HG03575 (cell line): ENCODE results near the gene NABP2.

Source experiments
- ATAC-seq: cut with Tn5 transposase; IDR thresholded peaks from one replicate; pipeline ENCODE4 v1.9.1; 2021; ENCODE audit not compliant: unreplicated experiment, insufficient number of reproducible peaks, low FRiP score; ENCODE audit errors: extremely low read depth

Gene NABP2

GRCh38 chr12:56236985-56237384 is 12.8 kb downstream of the NABP2 start:
- no peak for ATAC-seq

- ATAC-seq = no peak
Observed at GRCh38 chr12:56237552-56237951, 13.4 kb downstream of the NABP2 start.

DNA sequence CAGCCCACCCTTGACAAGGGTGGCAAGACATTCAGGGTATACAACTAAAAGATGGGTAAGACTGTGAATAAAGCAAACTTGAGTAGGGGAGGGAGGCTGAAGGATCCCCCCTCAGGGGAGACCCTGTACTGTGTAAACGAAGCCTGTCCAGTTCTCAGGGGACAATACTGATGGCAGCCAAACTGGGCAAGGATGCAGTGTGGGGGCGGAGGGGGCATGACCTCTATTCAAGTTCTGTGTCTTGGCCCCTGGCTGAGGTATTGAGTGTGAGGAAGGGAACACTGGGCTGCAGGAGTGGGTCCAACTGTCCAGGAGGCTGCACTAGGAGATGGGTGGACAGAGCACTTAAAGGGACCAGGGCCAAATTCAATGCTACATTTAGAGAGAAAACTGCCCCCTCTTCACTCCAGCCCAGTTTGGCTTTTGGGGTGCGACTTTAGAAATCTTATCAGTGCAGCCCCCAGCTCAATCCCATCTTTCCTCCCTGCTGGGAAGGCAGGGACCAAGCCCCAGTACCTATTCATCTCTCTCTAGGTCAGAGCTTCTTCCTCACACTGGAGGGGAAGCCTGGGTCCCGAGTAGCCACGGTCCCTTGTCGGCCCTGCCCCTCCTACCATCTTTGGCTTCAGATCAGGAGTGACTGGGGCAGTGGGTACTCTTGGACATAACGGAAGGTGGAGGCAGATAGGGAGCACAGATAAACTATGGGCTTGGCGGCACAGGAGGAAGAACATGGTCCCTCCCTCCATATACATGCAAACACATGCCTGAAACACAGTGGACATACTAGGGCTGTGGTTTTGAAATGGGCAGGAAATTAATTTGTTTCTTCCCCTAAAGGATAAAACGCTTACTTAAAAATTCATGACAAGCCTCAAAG is 17.5 kb downstream of the NABP2 start:
- no peak for ATAC-seq

DNA sequence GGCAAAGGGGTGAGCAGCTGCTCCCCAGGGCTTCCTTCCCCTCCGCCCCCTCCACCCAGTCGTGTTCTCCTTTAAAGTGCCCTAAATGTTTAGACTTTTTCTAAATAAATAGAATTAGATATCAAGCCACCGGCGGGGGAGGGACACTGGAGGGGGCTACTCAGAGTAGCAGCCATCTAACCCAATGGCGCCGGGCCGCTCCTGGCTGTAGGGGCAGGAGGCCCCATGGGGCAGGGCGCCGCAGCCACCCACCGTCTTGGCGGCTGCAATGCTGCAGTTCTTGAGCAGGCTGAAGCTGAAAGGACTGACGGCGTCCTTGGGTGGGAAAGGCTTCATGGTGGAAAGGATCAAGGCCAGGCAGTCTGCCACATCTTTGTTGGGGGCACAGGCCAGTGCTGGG is 18.8 kb downstream of the NABP2 start:
- no peak for ATAC-seq

GRCh38 chr12:56243731-56244181 is 19.6 kb downstream of the NABP2 start:
- ATAC-seq = no peak

DNA sequence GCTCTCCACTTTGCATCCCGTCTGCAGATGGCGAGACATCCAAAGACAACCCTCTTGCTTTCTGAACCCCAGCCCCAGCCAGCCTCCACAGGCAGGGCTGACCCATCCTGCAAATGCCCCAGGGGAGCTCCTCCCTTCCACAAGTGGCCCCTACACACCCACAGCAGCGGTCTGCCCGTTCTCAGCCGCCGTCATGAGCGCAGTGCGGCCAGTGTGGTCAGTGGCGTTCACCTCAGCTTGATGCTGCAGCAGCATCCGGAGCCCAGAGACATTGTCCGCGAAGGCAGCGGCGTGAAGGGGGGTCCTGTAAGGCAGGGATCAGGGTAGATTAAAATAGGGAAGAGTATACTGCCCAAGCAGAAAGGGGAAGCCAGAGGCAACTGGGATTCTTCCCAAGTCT is 20.4 kb downstream of the NABP2 start:
- no peak for ATAC-seq

DNA sequence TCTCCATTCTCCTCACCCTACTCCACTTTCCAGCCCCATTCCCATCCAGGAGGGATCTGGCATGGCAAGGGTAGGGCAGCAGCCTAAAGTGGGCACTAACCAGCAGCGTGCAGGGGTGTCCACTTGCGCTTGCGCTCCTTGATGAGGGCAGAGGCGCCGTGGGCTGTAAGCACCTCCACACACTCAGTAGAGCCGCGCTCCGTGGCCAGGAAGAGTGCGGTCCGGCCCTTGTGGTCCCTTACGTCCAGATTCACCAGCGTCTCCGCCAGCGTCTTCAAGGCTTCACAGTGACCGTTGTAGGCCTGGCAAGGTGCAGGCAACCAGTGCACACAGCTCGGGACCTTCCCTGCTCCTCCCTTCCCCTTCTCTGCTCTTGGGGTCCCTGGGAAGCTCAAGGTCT is 23.8 kb downstream of the NABP2 start:
- ATAC-seq = no peak

DNA sequence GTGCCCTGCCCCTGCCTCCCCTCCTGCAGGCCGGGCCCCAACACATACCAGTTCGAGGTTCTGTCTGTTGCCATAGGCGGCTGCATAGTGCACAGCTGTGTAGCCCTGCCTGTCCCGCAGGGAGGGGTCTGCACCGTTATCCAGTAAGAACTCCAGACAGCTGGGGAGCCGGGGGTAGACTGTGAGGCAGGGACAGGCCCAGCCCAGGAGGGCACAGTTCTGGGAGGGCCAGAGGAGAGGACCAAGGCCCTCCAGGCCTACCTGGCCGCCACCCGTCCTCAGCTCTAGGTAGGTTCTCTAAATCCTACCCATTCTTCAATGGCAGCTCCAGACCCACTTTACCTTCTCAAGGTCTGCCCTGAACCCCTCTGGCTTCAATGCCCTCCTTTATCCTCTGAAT is 24.6 kb downstream of the NABP2 start:
- no peak for ATAC-seq

GRCh38 chr12:56252649-56253048 is 28.5 kb downstream of the NABP2 start:
- ATAC-seq = no peak

- no peak for ATAC-seq
Observed at GRCh38 chr12:56253091-56253490, 28.9 kb downstream of the NABP2 start.

DNA sequence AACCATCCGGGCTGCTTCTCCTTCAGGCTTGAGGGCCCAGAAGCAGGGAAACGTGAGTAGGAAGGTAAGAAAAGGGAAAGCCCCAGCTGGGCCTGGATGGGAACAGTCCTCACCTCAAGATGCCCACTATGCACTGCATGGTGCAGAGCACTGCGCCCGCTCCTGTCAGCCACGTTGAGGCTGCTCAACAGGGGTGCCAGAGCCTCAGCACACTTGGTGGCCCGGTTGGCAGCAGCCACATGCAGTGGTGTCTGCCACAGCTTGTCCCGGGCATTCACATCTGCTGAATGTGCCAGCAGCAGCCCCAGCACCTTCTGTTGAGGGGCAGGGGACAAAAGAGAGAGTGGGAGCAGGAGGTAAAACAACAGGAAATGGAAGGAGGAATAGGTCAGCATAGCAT is 31.5 kb downstream of the NABP2 start:
- ATAC-seq = no peak

DNA sequence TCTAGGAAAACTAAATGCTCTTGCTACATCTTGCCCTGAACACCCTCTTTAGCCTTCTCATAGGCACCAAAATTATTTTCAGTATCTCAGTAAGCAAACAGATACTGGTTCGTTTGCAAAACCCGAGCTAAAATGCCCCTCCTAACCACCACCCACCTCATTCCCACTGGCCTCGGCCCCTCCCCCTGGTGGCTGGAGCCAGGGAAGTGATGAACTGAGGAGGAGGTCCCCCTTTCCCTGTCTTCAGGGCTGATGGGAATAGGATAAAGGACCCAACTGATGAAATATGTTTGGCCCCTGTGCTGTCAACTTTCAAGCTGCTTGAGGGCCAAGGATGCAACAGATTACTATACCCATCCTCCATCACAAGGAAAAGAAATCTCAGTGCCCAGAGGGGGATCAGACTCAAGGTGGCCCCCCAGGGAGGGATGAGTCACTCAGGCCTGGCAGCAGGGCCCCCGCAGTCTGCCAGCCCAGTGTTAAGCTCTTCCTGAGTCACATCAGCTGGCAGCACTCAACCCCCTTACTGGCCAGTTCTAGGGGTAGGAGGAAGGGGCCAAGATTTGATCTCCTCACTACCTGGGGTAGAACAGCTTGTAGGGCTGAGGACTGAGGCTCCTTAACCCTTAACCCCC is 32.3 kb downstream of the NABP2 start:
- no peak for ATAC-seq

DNA sequence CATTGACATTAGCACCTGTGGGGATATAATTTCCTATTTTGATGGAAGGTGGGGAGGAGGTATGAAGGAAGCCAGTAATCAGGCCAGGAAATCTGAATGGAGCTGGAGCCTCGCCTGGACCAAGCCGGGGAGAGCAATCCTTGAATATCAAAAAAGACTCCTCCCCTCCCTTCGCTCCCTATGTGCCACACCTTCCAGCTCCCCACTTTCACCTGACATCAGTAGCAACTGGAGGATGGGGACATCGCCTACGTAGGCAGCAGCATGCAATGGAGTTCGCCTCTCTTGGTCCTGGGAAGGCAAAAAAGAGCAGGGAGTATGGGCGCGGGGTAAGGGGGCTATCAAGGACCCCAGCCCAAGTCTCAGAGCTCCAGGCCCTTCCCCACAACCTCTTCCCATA is 32.9 kb downstream of the NABP2 start:
- ATAC-seq = no peak

GRCh38 chr12:56257491-56258067 is 33.4 kb downstream of the NABP2 start:
- ATAC-seq = no peak

DNA sequence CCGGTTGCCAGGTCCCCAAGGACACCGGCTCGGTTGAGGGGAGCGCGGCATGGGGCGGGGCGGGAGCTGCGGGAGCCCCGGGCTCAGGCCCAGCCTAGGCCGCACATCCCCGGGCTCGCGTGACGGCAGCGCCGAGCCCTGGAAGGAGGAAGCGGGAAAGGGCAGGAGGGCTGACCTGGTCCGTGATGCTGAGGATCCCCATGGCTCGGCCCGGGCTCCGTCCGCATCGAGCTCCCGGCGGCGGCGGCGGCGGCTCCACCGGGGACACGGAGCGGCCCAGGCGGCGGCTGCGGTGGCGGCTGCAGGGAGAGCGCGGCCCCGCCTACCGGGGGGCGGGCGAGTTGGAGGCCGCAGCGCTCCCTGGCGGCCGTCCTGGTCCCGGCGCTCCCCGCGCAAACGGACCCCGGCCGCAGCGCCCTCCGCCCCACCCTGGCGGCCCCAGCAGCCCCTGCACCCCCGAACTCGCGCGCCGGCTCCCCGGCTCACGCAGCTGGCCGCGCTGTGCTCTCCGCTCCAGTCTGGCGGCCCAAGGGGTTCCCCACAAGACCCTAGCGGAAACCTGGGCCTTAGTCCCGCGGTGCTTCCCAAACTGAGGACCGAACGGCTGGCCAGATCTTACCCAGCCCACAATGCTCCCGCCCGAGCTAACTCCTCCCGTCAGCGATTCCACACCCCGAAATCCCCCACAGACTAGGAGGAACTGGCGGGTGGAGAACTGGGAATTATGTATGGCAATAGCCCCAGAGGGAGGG is 34.1 kb downstream of the NABP2 start, which contains the start of gene ANKRD52:
ANKRD52 (minus strand) TSS at position 317 of the 752 bp plus-strand sequence; CDS start at position 202, 115 bp downstream.
- no peak for ATAC-seq

- ATAC-seq = no peak
Observed at GRCh38 chr12:56258820-56259183, 34.7 kb downstream of the NABP2 start.

GRCh38 chr12:56260380-56260779 is 36.2 kb downstream of the NABP2 start:
- no peak for ATAC-seq

GRCh38 chr12:56260921-56261320 is 36.8 kb downstream of the NABP2 start:
- ATAC-seq = no peak

- no peak for ATAC-seq
Observed at GRCh38 chr12:56261503-56262232, 37.5 kb downstream of the NABP2 start.
